Fibroblast of gingiva (primary cell): ENCODE measurements around the gene RAB3B.
A peak's percentile ranks its signal among the peaks of the same experiment; 100 is the strongest.
"Not testable (repeated sequence)": the region's sequence is repeated elsewhere in the genome, so short reads cannot be mapped to it uniquely, and the experiment has no call there.

Experiments used
- DNase-seq: peaks from one replicate; pipeline ENCODE4 v3.0.0-alpha.2; 2011; ENCODE audit warnings: low read depth

Gene RAB3B

GRCh38 chr1:51990478-51990965, at the start of gene RAB3B:
Gene RAB3B, minus strand, starts transcription at chr1:51990700. Its CDS starts 13,583 bp downstream, at chr1:51977117.
- peak; percentile 36 for DNase-seq

GRCh38 chr1:52037909-52038308, 47.4 kb upstream of the RAB3B start:
- DNase-seq = no peak

- DNase-seq = peak; percentile 59
Measured at GRCh38 chr1:52037402-52037814, 46.9 kb upstream of the RAB3B start.

GRCh38 chr1:52034050-52034384, 43.5 kb upstream of the RAB3B start:
- no peak for DNase-seq

GRCh38 chr1:52033190-52034049, 42.9 kb upstream of the RAB3B start, which contains the start of gene KTI12:
Gene KTI12, minus strand, starts transcription at chr1:52033810. Its CDS starts 49 bp downstream, at chr1:52033761.
- DNase-seq = peak; percentile 91

GRCh38 chr1:52032785-52033131, 42.3 kb upstream of the RAB3B start:
- peak; percentile 82 for DNase-seq

- DNase-seq = no peak
Measured at GRCh38 chr1:52032124-52032784, 41.8 kb upstream of the RAB3B start.

- not testable (repeated sequence) for DNase-seq
Measured at GRCh38 chr1:52028839-52029238, 38.3 kb upstream of the RAB3B start.

GRCh38 chr1:52028328-52028727, 37.8 kb upstream of the RAB3B start:
- DNase-seq = no peak

GRCh38 chr1:52026278-52026677, 35.8 kb upstream of the RAB3B start:
- DNase-seq = no peak

GRCh38 chr1:52022133-52022532, 31.6 kb upstream of the RAB3B start:
- DNase-seq = no peak

- DNase-seq = no peak
Measured at GRCh38 chr1:52008071-52008809, 17.7 kb upstream of the RAB3B start.

GRCh38 chr1:52007215-52008002, 16.9 kb upstream of the RAB3B start:
- DNase-seq = peak; percentile 31

- DNase-seq = not testable (repeated sequence)
Measured at GRCh38 chr1:52006081-52006553, 15.6 kb upstream of the RAB3B start.

GRCh38 chr1:52005548-52005947, 15.0 kb upstream of the RAB3B start:
- peak; percentile 59 for DNase-seq

- DNase-seq = no peak
Measured at GRCh38 chr1:52003877-52004276, 13.4 kb upstream of the RAB3B start.

GRCh38 chr1:52002038-52002917, 11.8 kb upstream of the RAB3B start:
- DNase-seq = peak; percentile 83

GRCh38 chr1:51998701-51999100, 8.2 kb upstream of the RAB3B start:
- DNase-seq = no peak

GRCh38 chr1:51997974-51998382, 7.5 kb upstream of the RAB3B start:
- no peak for DNase-seq
